Astrocyte (in vitro differentiated cells and primary cell): ENCODE results near the gene SPPL2C. TPM values are rescaled to one million over a fixed set of nuclear protein-coding genes. Genes with fewer than 3 reads are reported as not detected.

ENCODE experiments used
- DNase-seq: peaks from one replicate; pipeline ENCODE4 v3.0.0-alpha.2; 2010; ENCODE audit warnings: low read depth
- FAIRE-seq: peaks from 2 replicates; lab custom pipeline; 2011; peaks lifted over from hg19 to GRCh38; lab: Jason Lieb, UNC
- H2AFZ ChIP-seq: 2 replicates; pipeline ENCODE4 v1.6.0; 2012; ENCODE audit warnings: low read depth, low read length, inconsistent platforms
- H3K27ac ChIP-seq: 2 replicates; pipeline ENCODE4 v1.5.1; 2011; ENCODE audit warnings: low read depth, low read length, inconsistent platforms
- H3K27me3 ChIP-seq: 2 replicates; pipeline ENCODE4 v1.6.0; 2011; ENCODE audit warnings: low read length, inconsistent platforms; ENCODE audit not compliant: insufficient read depth
- H3K36me3 ChIP-seq: 2 replicates; pipeline ENCODE4 v1.5.1; 2011; ENCODE audit warnings: low read length, inconsistent platforms; ENCODE audit not compliant: insufficient read depth
- H3K4me1 ChIP-seq: 2 replicates; pipeline ENCODE4 v1.5.1; 2011; ENCODE audit warnings: low read length, inconsistent platforms; ENCODE audit not compliant: insufficient read depth
- H3K4me2 ChIP-seq: 2 replicates; pipeline ENCODE4 v1.6.0; 2012; ENCODE audit warnings: low read length, inconsistent platforms
- H3K4me3 ChIP-seq: 2 replicates; pipeline ENCODE4 v1.5.1; 2011; ENCODE audit warnings: low read depth, mild to moderate bottlenecking, low read length, inconsistent platforms; ENCODE audit not compliant: insufficient read depth
- H3K79me2 ChIP-seq: 2 replicates; pipeline ENCODE4 v1.6.0; 2012; ENCODE audit warnings: mild to moderate bottlenecking, low read length, inconsistent platforms; ENCODE audit not compliant: insufficient read depth
- H3K9ac ChIP-seq: 2 replicates; pipeline ENCODE4 v1.6.0; 2012; ENCODE audit warnings: mild to moderate bottlenecking, low read length, inconsistent platforms
- H3K9me3 ChIP-seq: 2 replicates; pipeline ENCODE4 v1.5.1; 2012; ENCODE audit warnings: low read depth, mild to moderate bottlenecking, low read length, inconsistent platforms; ENCODE audit not compliant: insufficient read depth
- H4K20me1 ChIP-seq: 2 replicates; pipeline ENCODE4 v1.6.0; 2012; ENCODE audit warnings: low read length, inconsistent platforms; ENCODE audit not compliant: insufficient read depth
- H3K27ac Mint-ChIP-seq: one replicate; pipeline ENCODE4 v1.8.0; 2021; ENCODE audit warnings: mild to moderate bottlenecking, mixed read lengths; ENCODE audit not compliant: unreplicated experiment
- H3K27me3 Mint-ChIP-seq: one replicate; pipeline ENCODE4 v1.8.0; 2021; ENCODE audit warnings: low read depth, mixed read lengths; ENCODE audit not compliant: unreplicated experiment
- H3K36me3 Mint-ChIP-seq: one replicate; pipeline ENCODE4 v1.8.0; 2021; ENCODE audit warnings: low read depth, mixed read lengths; ENCODE audit not compliant: unreplicated experiment
- H3K4me1 Mint-ChIP-seq: one replicate; pipeline ENCODE4 v1.8.0; 2021; ENCODE audit warnings: low read depth, mixed read lengths; ENCODE audit not compliant: unreplicated experiment
- H3K4me3 Mint-ChIP-seq: one replicate; pipeline ENCODE4 v1.8.0; 2021; ENCODE audit warnings: mild to moderate bottlenecking, moderate library complexity, mixed read lengths; ENCODE audit not compliant: unreplicated experiment
- H3K9me3 Mint-ChIP-seq: one replicate; pipeline ENCODE4 v1.8.0; 2021; ENCODE audit warnings: mild to moderate bottlenecking, mixed read lengths; ENCODE audit not compliant: unreplicated experiment
- EZH2 ChIP-seq: IDR thresholded peaks from 2 replicates; pipeline ENCODE4 v1.6.1; 2012; ENCODE audit warnings: mild to moderate bottlenecking, low read length, inconsistent platforms; ENCODE audit not compliant: insufficient read depth
- total RNA-seq: library from RNA; stranded (reverse); gene quantifications from 2 replicates; pipeline ENCODE4 v1.2.1, GENCODE V29; 2021
- TF ChIP-seq, protein P1 (sequence below): IDR thresholded peaks from 2 replicates; pipeline ENCODE4 v1.5.1; 2011; ENCODE audit warnings: low read depth, mild to moderate bottlenecking, inconsistent platforms, low read length, moderate library complexity; ENCODE audit not compliant: insufficient read depth

The SPPL2C gene
- total RNA-seq, 1 donor from 2014 or later: not detected

- Histone ChIP-seq H3K9me3 (no peaks in the 10 kb centered on the region), H3K79me2 (no peaks in the 10 kb centered on the region), H3K4me3 (no peak overlapping the region), H4K20me1 (no peaks in the 10 kb centered on the region), H2AFZ (no peak overlapping the region), H3K27ac (no peak overlapping the region), H3K27me3 (peaks cover 2% of the 10 kb centered on the region), H3K4me2 (no peak overlapping the region), H3K36me3 (no peaks in the 10 kb centered on the region), H3K9ac (no peak overlapping the region), H3K4me1 (no peaks in the 10 kb centered on the region)
- no peak overlapping the region for H3K27ac Mint-ChIP-seq
- TF ChIP-seq, protein P1, sequence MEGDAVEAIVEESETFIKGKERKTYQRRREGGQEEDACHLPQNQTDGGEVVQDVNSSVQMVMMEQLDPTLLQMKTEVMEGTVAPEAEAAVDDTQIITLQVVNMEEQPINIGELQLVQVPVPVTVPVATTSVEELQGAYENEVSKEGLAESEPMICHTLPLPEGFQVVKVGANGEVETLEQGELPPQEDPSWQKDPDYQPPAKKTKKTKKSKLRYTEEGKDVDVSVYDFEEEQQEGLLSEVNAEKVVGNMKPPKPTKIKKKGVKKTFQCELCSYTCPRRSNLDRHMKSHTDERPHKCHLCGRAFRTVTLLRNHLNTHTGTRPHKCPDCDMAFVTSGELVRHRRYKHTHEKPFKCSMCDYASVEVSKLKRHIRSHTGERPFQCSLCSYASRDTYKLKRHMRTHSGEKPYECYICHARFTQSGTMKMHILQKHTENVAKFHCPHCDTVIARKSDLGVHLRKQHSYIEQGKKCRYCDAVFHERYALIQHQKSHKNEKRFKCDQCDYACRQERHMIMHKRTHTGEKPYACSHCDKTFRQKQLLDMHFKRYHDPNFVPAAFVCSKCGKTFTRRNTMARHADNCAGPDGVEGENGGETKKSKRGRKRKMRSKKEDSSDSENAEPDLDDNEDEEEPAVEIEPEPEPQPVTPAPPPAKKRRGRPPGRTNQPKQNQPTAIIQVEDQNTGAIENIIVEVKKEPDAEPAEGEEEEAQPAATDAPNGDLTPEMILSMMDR: no peak
- TF ChIP-seq EZH2: no peak
- H3K4me3 Mint-ChIP-seq: no peak overlapping the region
- peaks cover 53% of the 10 kb centered on the region for H3K27me3 Mint-ChIP-seq
- FAIRE-seq (no peak), DNase-seq (no peak)
- peaks cover 3% of the 10 kb centered on the region for H3K4me1 Mint-ChIP-seq
- H3K9me3 Mint-ChIP-seq: no peaks in the 10 kb centered on the region
- no peaks in the 10 kb centered on the region for H3K36me3 Mint-ChIP-seq
Measured at GRCh38 chr17:45825792-45826191, 18.9 kb upstream of the SPPL2C start.

GRCh38 chr17:45826919-45827588 is 17.6 kb upstream of the SPPL2C start:
- H3K4me1 Mint-ChIP-seq: peaks cover 3% of the 10 kb centered on the region
- Histone ChIP-seq H2AFZ (no peak overlapping the region), H3K9ac (no peak overlapping the region), H3K4me3 (no peak overlapping the region), H3K4me2 (no peak overlapping the region), H4K20me1 (no peaks in the 10 kb centered on the region), H3K79me2 (no peaks in the 10 kb centered on the region), H3K36me3 (no peaks in the 10 kb centered on the region), H3K4me1 (no peaks in the 10 kb centered on the region), H3K27ac (no peak overlapping the region), H3K27me3 (peaks cover 5% of the 10 kb centered on the region), H3K9me3 (no peaks in the 10 kb centered on the region)
- TF ChIP-seq, protein P1: no peak
- no peak for TF ChIP-seq EZH2
- no peaks in the 10 kb centered on the region for H3K9me3 Mint-ChIP-seq
- peaks cover 57% of the 10 kb centered on the region for H3K27me3 Mint-ChIP-seq
- no peaks in the 10 kb centered on the region for H3K36me3 Mint-ChIP-seq
- H3K4me3 Mint-ChIP-seq: no peak overlapping the region
- no peak overlapping the region for H3K27ac Mint-ChIP-seq
- no peak for DNase-seq
- FAIRE-seq: no peak

- Histone ChIP-seq H3K4me1 (no peaks in the 10 kb centered on the region), H3K4me3 (no peak overlapping the region), H3K36me3 (no peaks in the 10 kb centered on the region), H4K20me1 (no peaks in the 10 kb centered on the region), H3K27ac (no peak overlapping the region), H3K27me3 (peaks cover 5% of the 10 kb centered on the region), H3K79me2 (no peaks in the 10 kb centered on the region), H2AFZ (no peak overlapping the region), H3K9me3 (no peaks in the 10 kb centered on the region), H3K4me2 (no peak overlapping the region), H3K9ac (no peak overlapping the region)
- Mint-ChIP-seq H3K27ac (no peak overlapping the region), H3K4me1 (peaks cover 3% of the 10 kb centered on the region), H3K9me3 (no peaks in the 10 kb centered on the region), H3K27me3 (peaks cover 56% of the 10 kb centered on the region), H3K4me3 (no peak overlapping the region), H3K36me3 (no peaks in the 10 kb centered on the region)
- no peak for FAIRE-seq
- TF ChIP-seq, protein P1: no peak
- no peak for TF ChIP-seq EZH2
- no peak for DNase-seq
Measured at GRCh38 chr17:45828171-45828570, 16.5 kb upstream of the SPPL2C start.
